HG02840 (cell line): ENCODE results near the gene RUNX2.

ENCODE experiments used
- ATAC-seq: cut with Tn5 transposase; IDR thresholded peaks from one replicate; pipeline ENCODE4 v1.9.1; 2021; ENCODE audit warnings: mild to moderate bottlenecking, moderate library complexity, moderate number of reproducible peaks; ENCODE audit not compliant: unreplicated experiment, low FRiP score

Gene RUNX2

GRCh38 chr6:45686841-45687569 lies 358.9 kb downstream of the RUNX2 start:
- peak; percentile 17 for ATAC-seq

- ATAC-seq: peak; percentile 80
Measured at GRCh38 chr6:45687570-45687969, 359.4 kb downstream of the RUNX2 start.

GRCh38 chr6:45688180-45688579 lies 360.1 kb downstream of the RUNX2 start:
- ATAC-seq: no peak

GRCh38 chr6:45689926-45690615 lies 361.9 kb downstream of the RUNX2 start:
- no peak for ATAC-seq

- no peak for ATAC-seq
Measured at GRCh38 chr6:45690846-45691245, 362.7 kb downstream of the RUNX2 start.

GRCh38 chr6:45691426-45691825 lies 363.3 kb downstream of the RUNX2 start:
- no peak for ATAC-seq

GRCh38 chr6:45692021-45692420 lies 363.9 kb downstream of the RUNX2 start:
- no peak for ATAC-seq

GRCh38 chr6:45696738-45697137 lies 368.6 kb downstream of the RUNX2 start:
- ATAC-seq: no peak

GRCh38 chr6:45697605-45698004 lies 369.5 kb downstream of the RUNX2 start:
- peak; percentile 71 for ATAC-seq

- no peak for ATAC-seq
Measured at GRCh38 chr6:45698046-45698445, 369.9 kb downstream of the RUNX2 start.

- ATAC-seq: no peak
Measured at GRCh38 chr6:45699663-45700062, 371.5 kb downstream of the RUNX2 start.

GRCh38 chr6:45702849-45703739 lies 375.0 kb downstream of the RUNX2 start:
- ATAC-seq: no peak

- ATAC-seq: no peak
Measured at GRCh38 chr6:45704056-45704800, 376.1 kb downstream of the RUNX2 start.

- no peak for ATAC-seq
Measured at GRCh38 chr6:45705137-45705855, 377.2 kb downstream of the RUNX2 start.

GRCh38 chr6:45706319-45706718 lies 378.2 kb downstream of the RUNX2 start:
- no peak for ATAC-seq

- ATAC-seq: no peak
Measured at GRCh38 chr6:45707176-45707575, 379.0 kb downstream of the RUNX2 start.

GRCh38 chr6:45709781-45710220 lies 381.7 kb downstream of the RUNX2 start:
- ATAC-seq: peak; percentile 56

GRCh38 chr6:45710304-45710821 lies 382.2 kb downstream of the RUNX2 start:
- peak; percentile 68 for ATAC-seq

- no peak for ATAC-seq
Measured at GRCh38 chr6:45712076-45712475, 383.9 kb downstream of the RUNX2 start.
